Keratinocyte (primary cell): ENCODE data around the gene SCFD2.

ENCODE experiments used
- CTCF ChIP-seq, 3 experiments: IDR thresholded peaks in 1 of 3; conservative IDR thresholded peaks in 1 of 3; optimal IDR thresholded peaks in 1 of 3; 2 replicates in 2 of 3; 3 replicates in 1 of 3; pipeline versions ENCODE3 to v1.5.1; 2011; ENCODE audit warnings: low read length in 3 of 3, mild to moderate bottlenecking in 3 of 3, moderate library complexity in 2 of 3, control low read depth in 1 of 3, inconsistent platforms in 1 of 3; ENCODE audit not compliant: insufficient read depth in 2 of 3; ENCODE audit errors: extremely low read depth in 1 of 3
- EZH2 ChIP-seq: IDR thresholded peaks from one replicate; pipeline ENCODE4 v1.6.1; 2012; ENCODE audit warnings: inconsistent platforms, mild to moderate bottlenecking, low read length, moderate library complexity

GRCh38 chr4:53055716-53056403, 310.0 kb downstream of the SCFD2 start:
- TF ChIP-seq CTCF (optimal IDR thresholded peaks at IDR 0.05 in 1 of 3, IDR thresholded peaks at IDR 0.05 in 1 of 3, conservative IDR thresholded peaks at IDR 0.05 in 1 of 3; ENCODE audit: extremely low read depth in 1 of 3, insufficient read depth in 2 of 3, low read length in 3 of 3): no peak
- TF ChIP-seq EZH2: no peak
